ENCODE measurements around the gene ADAMTS2. TPM values are rescaled to one million over a fixed set of nuclear protein-coding genes. Genes with fewer than 3 reads are reported as not detected.

The ADAMTS2 gene
- total RNA-seq, 1 donor from 2014 or later: 18.8 TPM

DNA sequence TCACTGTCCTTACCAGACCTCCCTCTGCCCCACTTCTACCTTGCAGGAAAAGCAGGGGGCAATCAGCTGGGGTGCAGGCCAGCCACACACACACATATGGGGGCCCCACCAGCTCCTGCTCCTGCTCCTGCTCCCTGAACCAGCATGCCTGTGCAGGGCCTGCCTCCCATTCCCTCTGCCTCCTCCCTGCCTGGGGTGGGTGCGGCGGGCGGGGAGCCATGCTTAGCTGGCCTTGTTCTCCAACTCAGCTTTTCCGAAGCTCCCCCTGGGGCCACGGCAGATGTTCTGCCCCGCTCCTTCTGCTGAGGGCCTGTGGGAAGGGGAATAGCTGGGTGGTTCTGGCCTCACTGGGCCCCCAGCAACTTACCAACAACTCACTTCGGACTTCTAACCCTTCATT is 195.2 kb downstream of the ADAMTS2 start:
- TF ChIP-seq EZH2 (IDR thresholded peaks at IDR 0.05; ENCODE audit: insufficient read depth, low read length): no peak
- TF ChIP-seq, protein P1, sequence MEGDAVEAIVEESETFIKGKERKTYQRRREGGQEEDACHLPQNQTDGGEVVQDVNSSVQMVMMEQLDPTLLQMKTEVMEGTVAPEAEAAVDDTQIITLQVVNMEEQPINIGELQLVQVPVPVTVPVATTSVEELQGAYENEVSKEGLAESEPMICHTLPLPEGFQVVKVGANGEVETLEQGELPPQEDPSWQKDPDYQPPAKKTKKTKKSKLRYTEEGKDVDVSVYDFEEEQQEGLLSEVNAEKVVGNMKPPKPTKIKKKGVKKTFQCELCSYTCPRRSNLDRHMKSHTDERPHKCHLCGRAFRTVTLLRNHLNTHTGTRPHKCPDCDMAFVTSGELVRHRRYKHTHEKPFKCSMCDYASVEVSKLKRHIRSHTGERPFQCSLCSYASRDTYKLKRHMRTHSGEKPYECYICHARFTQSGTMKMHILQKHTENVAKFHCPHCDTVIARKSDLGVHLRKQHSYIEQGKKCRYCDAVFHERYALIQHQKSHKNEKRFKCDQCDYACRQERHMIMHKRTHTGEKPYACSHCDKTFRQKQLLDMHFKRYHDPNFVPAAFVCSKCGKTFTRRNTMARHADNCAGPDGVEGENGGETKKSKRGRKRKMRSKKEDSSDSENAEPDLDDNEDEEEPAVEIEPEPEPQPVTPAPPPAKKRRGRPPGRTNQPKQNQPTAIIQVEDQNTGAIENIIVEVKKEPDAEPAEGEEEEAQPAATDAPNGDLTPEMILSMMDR (IDR thresholded peaks at IDR 0.05; ENCODE audit: insufficient read depth, low read depth, low read length): no peak

DNA sequence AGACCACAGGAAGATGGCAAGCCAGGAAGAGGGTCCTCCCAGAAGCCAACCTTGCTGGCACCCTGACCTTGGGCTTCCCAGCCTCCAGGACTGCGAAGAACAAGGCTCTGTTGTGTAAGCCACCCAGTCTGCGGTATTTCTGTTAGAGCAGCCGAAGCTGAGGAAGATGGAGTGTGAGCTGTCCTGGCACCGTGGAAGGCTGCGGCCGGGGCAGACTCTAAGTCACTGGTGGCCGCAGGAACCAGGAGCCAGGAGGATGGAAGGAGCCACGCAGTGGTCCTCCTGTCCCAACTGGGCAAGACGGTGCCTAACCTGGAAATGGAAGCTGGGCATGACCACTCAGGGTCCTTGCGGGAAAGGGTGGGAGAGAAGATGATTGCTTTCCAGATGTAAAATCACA is 196.0 kb downstream of the ADAMTS2 start:
- H3K4me3 Mint-ChIP-seq (ENCODE audit: unreplicated experiment): no peak overlapping the region

More for the DNA sequence above, 195.2 kb downstream of the ADAMTS2 start:
- no peak overlapping the region for H3K9ac ChIP-seq (ENCODE audit: low read length)
- no peaks in the 10 kb centered on the region for H3K4me1 ChIP-seq (ENCODE audit: insufficient read depth, low read length)
- Mint-ChIP-seq H3K4me3 (ENCODE audit: unreplicated experiment) (no peak overlapping the region), H3K4me1 (ENCODE audit: low read depth, unreplicated experiment) (no peaks in the 10 kb centered on the region), H3K27ac (ENCODE audit: unreplicated experiment) (no peak overlapping the region), H3K27me3 (ENCODE audit: low read depth, unreplicated experiment) (peaks cover 11% of the 10 kb centered on the region), H3K9me3 (ENCODE audit: unreplicated experiment) (peaks cover 3% of the 10 kb centered on the region), H3K36me3 (ENCODE audit: low read depth, unreplicated experiment) (peaks cover 5% of the 10 kb centered on the region)
- no peak for DNase-seq (ENCODE audit: low read depth)
- no peak overlapping the region for H2AFZ ChIP-seq (ENCODE audit: low read depth, low read length)
- no peaks in the 10 kb centered on the region for H3K79me2 ChIP-seq (ENCODE audit: insufficient read depth, low read length)
- no peaks in the 10 kb centered on the region for H3K36me3 ChIP-seq (ENCODE audit: insufficient read depth, low read length)
- FAIRE-seq: no peak
- H3K4me2 ChIP-seq (ENCODE audit: low read length): no peak overlapping the region
- no peak overlapping the region for H3K4me3 ChIP-seq (ENCODE audit: insufficient read depth, low read depth, low read length)
- no peak overlapping the region for H3K27ac ChIP-seq (ENCODE audit: low read depth, low read length)
- no peaks in the 10 kb centered on the region for H3K9me3 ChIP-seq (ENCODE audit: insufficient read depth, low read depth, low read length)
- no peaks in the 10 kb centered on the region for H4K20me1 ChIP-seq (ENCODE audit: insufficient read depth, low read length)
- no peaks in the 10 kb centered on the region for H3K27me3 ChIP-seq (ENCODE audit: insufficient read depth, low read length)

DNA sequence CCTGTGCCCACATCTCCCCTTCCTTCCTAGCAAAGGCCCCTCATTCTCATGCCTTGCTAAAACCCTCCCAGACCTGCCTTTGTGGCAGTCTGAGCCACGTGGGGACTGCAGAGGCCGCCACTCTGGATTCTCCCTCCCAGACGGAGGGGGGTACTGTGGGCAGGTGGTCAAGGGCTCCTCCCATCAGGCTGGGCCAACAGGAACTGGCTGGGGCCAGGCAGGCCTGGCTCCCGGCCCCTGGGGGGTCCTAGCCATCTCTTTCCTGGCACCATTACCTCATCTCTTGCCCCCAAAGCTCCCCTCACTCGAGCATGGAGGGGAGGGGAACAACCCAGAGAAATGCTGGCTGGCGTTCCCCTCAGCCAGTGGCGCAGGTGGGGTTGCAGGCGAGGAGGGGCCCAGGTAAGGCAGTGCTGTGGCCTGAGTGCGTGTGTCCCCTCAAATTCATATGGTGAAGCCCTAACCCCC is 196.5 kb downstream of the ADAMTS2 start:
- H3K9ac ChIP-seq (ENCODE audit: low read length): no peak overlapping the region
- no peak overlapping the region for H3K4me2 ChIP-seq (ENCODE audit: low read length)
- H3K4me1 Mint-ChIP-seq (ENCODE audit: low read depth, unreplicated experiment): no peaks in the 10 kb centered on the region
- H3K27ac ChIP-seq (ENCODE audit: low read depth, low read length): no peak overlapping the region
- H3K4me3 Mint-ChIP-seq (ENCODE audit: unreplicated experiment): no peak overlapping the region
- peaks cover 11% of the 10 kb centered on the region for H3K27me3 Mint-ChIP-seq (ENCODE audit: low read depth, unreplicated experiment)
- peaks cover 3% of the 10 kb centered on the region for H3K9me3 Mint-ChIP-seq (ENCODE audit: unreplicated experiment)
- H3K27ac Mint-ChIP-seq (ENCODE audit: unreplicated experiment): no peak overlapping the region
- H3K9me3 ChIP-seq (ENCODE audit: insufficient read depth, low read depth, low read length): no peaks in the 10 kb centered on the region
- H3K4me3 ChIP-seq (ENCODE audit: insufficient read depth, low read depth, low read length): no peak overlapping the region
- H3K79me2 ChIP-seq (ENCODE audit: insufficient read depth, low read length): no peaks in the 10 kb centered on the region
- no peaks in the 10 kb centered on the region for H3K27me3 ChIP-seq (ENCODE audit: insufficient read depth, low read length)
- H3K36me3 ChIP-seq (ENCODE audit: insufficient read depth, low read length): no peaks in the 10 kb centered on the region
- no peak for TF ChIP-seq EZH2 (IDR thresholded peaks at IDR 0.05; ENCODE audit: insufficient read depth, low read length)
- TF ChIP-seq, protein P1 (IDR thresholded peaks at IDR 0.05; ENCODE audit: insufficient read depth, low read depth, low read length): no peak
- no peak overlapping the region for H2AFZ ChIP-seq (ENCODE audit: low read depth, low read length)
- H3K36me3 Mint-ChIP-seq (ENCODE audit: low read depth, unreplicated experiment): peaks cover 5% of the 10 kb centered on the region
- no peaks in the 10 kb centered on the region for H4K20me1 ChIP-seq (ENCODE audit: insufficient read depth, low read length)
- DNase-seq (ENCODE audit: low read depth) (no peak), FAIRE-seq (no peak)
- H3K4me1 ChIP-seq (ENCODE audit: insufficient read depth, low read length): no peaks in the 10 kb centered on the region

More for the DNA sequence above, 196.0 kb downstream of the ADAMTS2 start:
- no peaks in the 10 kb centered on the region for H3K27me3 ChIP-seq (ENCODE audit: insufficient read depth, low read length)
- H3K79me2 ChIP-seq (ENCODE audit: insufficient read depth, low read length): no peaks in the 10 kb centered on the region
- DNase-seq (ENCODE audit: low read depth) (no peak), FAIRE-seq (no peak)
- H3K4me1 Mint-ChIP-seq (ENCODE audit: low read depth, unreplicated experiment): no peaks in the 10 kb centered on the region
- H3K36me3 ChIP-seq (ENCODE audit: insufficient read depth, low read length): no peaks in the 10 kb centered on the region
- H3K4me2 ChIP-seq (ENCODE audit: low read length): no peak overlapping the region
- peaks cover 11% of the 10 kb centered on the region for H3K27me3 Mint-ChIP-seq (ENCODE audit: low read depth, unreplicated experiment)
- no peak overlapping the region for H3K27ac Mint-ChIP-seq (ENCODE audit: unreplicated experiment)
- TF ChIP-seq, protein P1 (IDR thresholded peaks at IDR 0.05; ENCODE audit: insufficient read depth, low read depth, low read length): no peak
- no peak for TF ChIP-seq EZH2 (IDR thresholded peaks at IDR 0.05; ENCODE audit: insufficient read depth, low read length)
- no peaks in the 10 kb centered on the region for H3K4me1 ChIP-seq (ENCODE audit: insufficient read depth, low read length)
- no peak overlapping the region for H2AFZ ChIP-seq (ENCODE audit: low read depth, low read length)
- H4K20me1 ChIP-seq (ENCODE audit: insufficient read depth, low read length): no peaks in the 10 kb centered on the region
- H3K36me3 Mint-ChIP-seq (ENCODE audit: low read depth, unreplicated experiment): peaks cover 5% of the 10 kb centered on the region
- H3K27ac ChIP-seq (ENCODE audit: low read depth, low read length): no peak overlapping the region
- H3K9me3 ChIP-seq (ENCODE audit: insufficient read depth, low read depth, low read length): no peaks in the 10 kb centered on the region
- no peak overlapping the region for H3K9ac ChIP-seq (ENCODE audit: low read length)
- no peak overlapping the region for H3K4me3 ChIP-seq (ENCODE audit: insufficient read depth, low read depth, low read length)
- peaks cover 3% of the 10 kb centered on the region for H3K9me3 Mint-ChIP-seq (ENCODE audit: unreplicated experiment)

Measured in astrocyte (in vitro differentiated cells and primary cell).